OCI-LY3 (cell line): Measurements from ENCODE around the gene CPA3.

Experiments
- H2AFZ ChIP-seq: fragments of 200-600, 300-600 bp; shearing (Covaris generic); 2 replicates; pipeline ENCODE4 v1.6.0; 2014; ENCODE audit warnings: antibody characterized with exemption, low read depth, low read length
- H3K27ac ChIP-seq: fragments of 200-600, 300-600 bp; sonication (generic); 2 replicates; pipeline ENCODE4 v1.5.1; 2014; ENCODE audit warnings: mild to moderate bottlenecking, low read length, moderate library complexity, mixed read lengths
- H3K27me3 ChIP-seq: fragments of 200-600, 300-600 bp; sonication (generic); 2 replicates; pipeline ENCODE4 v1.6.1; 2014; ENCODE audit warnings: low read depth, low read length, mixed read lengths
- H3K36me3 ChIP-seq: fragments of 200-600, 300-600 bp; sonication (generic); replicated peaks from 2 replicates; pipeline ENCODE3; 2014; ENCODE audit warnings: low read depth, low read length, mixed read lengths
- H3K4me1 ChIP-seq: fragments of 300-600, 200-600 bp; sonication (generic); 2 replicates; pipeline ENCODE4 v1.6.1; 2014; ENCODE audit warnings: low read length, mixed read lengths
- H3K4me2 ChIP-seq: fragments of 200-600, 300-600 bp; sonication (generic); 2 replicates; pipeline ENCODE4 v1.6.1; 2014; ENCODE audit warnings: low read length, mixed read lengths
- H3K4me3 ChIP-seq: fragments of 300-600, 200-600 bp; sonication (generic); 2 replicates; pipeline ENCODE4 v1.5.1; 2014; ENCODE audit warnings: antibody characterized with exemption, mild to moderate bottlenecking, low read length, moderate library complexity
- H3K79me2 ChIP-seq: fragments of 300-600, 200-600 bp; shearing (Covaris generic); 2 replicates; pipeline ENCODE4 v1.6.1; 2014; ENCODE audit warnings: mild to moderate bottlenecking, low read length, mixed read lengths
- H3K9ac ChIP-seq: fragments of 300-600, 200-600 bp; shearing (Covaris generic); 2 replicates; pipeline ENCODE4 v1.6.0; 2014; ENCODE audit warnings: mild to moderate bottlenecking, low read length, moderate library complexity
- H3K9me3 ChIP-seq: fragments of 200-600, 300-600 bp; shearing (Covaris generic); 2 replicates; pipeline ENCODE4 v1.6.1; 2014; ENCODE audit warnings: low read length, mixed read lengths; ENCODE audit not compliant: insufficient read depth
- H4K20me1 ChIP-seq: fragments of 200-600, 300-600 bp; sonication (generic); 2 replicates; pipeline ENCODE4 v1.6.1; 2016; ENCODE audit warnings: low read length, mixed read lengths; ENCODE audit not compliant: insufficient read depth
- CTCF ChIP-seq: fragments of 200-600, 300-600 bp; sonication (generic); IDR thresholded peaks from 2 replicates; pipeline ENCODE4 v1.5.1; 2014; ENCODE audit warnings: antibody characterized with exemption, low read length, low read depth
- EZH2phosphoT487 ChIP-seq: fragments of 200-600 bp; shearing (Covaris generic); IDR thresholded peaks from 2 replicates; pipeline ENCODE4 v1.6.1; 2018; ENCODE audit warnings: antibody characterized with exemption, mixed run types, low read depth

The CPA3 gene

GRCh38 chr3:148866261-148866660 lies 1.2 kb downstream of the CPA3 start:
- H3K4me1 ChIP-seq: no peaks in the 10 kb centered on the region
- H4K20me1 ChIP-seq: no peaks in the 10 kb centered on the region
- no peaks in the 10 kb centered on the region for H3K9me3 ChIP-seq
- H3K4me2 ChIP-seq: no peak overlapping the region
- H3K36me3 ChIP-seq: no peaks in the 10 kb centered on the region
- H3K4me3 ChIP-seq: no peak overlapping the region
- TF ChIP-seq EZH2phosphoT487 (no peak), CTCF (no peak)
- no peak overlapping the region for H3K27ac ChIP-seq
- H3K9ac ChIP-seq: no peak overlapping the region
- H3K79me2 ChIP-seq: no peaks in the 10 kb centered on the region
- no peak overlapping the region for H2AFZ ChIP-seq
- no peaks in the 10 kb centered on the region for H3K27me3 ChIP-seq

GRCh38 chr3:148873270-148873927 lies 8.3 kb downstream of the CPA3 start:
- H3K27ac ChIP-seq: no peak overlapping the region

GRCh38 chr3:148873977-148874376 lies 8.9 kb downstream of the CPA3 start:
- Histone ChIP-seq H3K9ac (no peak overlapping the region), H3K9me3 (no peaks in the 10 kb centered on the region), H3K79me2 (no peaks in the 10 kb centered on the region), H3K27me3 (no peaks in the 10 kb centered on the region), H3K4me1 (no peaks in the 10 kb centered on the region), H4K20me1 (no peaks in the 10 kb centered on the region), H3K4me2 (no peak overlapping the region), H3K4me3 (no peak overlapping the region), H3K36me3 (no peaks in the 10 kb centered on the region), H3K27ac (no peak overlapping the region), H2AFZ (no peak overlapping the region)
- TF ChIP-seq CTCF (no peak), EZH2phosphoT487 (no peak)

More at GRCh38 chr3:148873270-148873927, 8.3 kb downstream of the CPA3 start:
- H3K4me2 ChIP-seq: no peak overlapping the region
- no peaks in the 10 kb centered on the region for H3K79me2 ChIP-seq
- no peaks in the 10 kb centered on the region for H3K4me1 ChIP-seq
- no peak overlapping the region for H2AFZ ChIP-seq
- TF ChIP-seq CTCF (no peak), EZH2phosphoT487 (no peak)
- no peak overlapping the region for H3K9ac ChIP-seq
- no peaks in the 10 kb centered on the region for H4K20me1 ChIP-seq
- H3K4me3 ChIP-seq: no peak overlapping the region
- no peaks in the 10 kb centered on the region for H3K36me3 ChIP-seq
- H3K9me3 ChIP-seq: no peaks in the 10 kb centered on the region
- H3K27me3 ChIP-seq: no peaks in the 10 kb centered on the region

- Histone ChIP-seq H2AFZ (no peak overlapping the region), H3K4me1 (no peaks in the 10 kb centered on the region), H3K4me3 (no peak overlapping the region), H3K79me2 (no peaks in the 10 kb centered on the region), H3K27me3 (no peaks in the 10 kb centered on the region), H3K9ac (no peak overlapping the region), H3K27ac (no peak overlapping the region), H4K20me1 (no peaks in the 10 kb centered on the region), H3K4me2 (no peak overlapping the region), H3K36me3 (no peaks in the 10 kb centered on the region), H3K9me3 (no peaks in the 10 kb centered on the region)
- TF ChIP-seq EZH2phosphoT487: no peak
- TF ChIP-seq CTCF: no peak
Observed at GRCh38 chr3:148878095-148878494, 13.0 kb downstream of the CPA3 start.
